Omental fat pad (tissue), 4 donors: ENCODE results near the gene UTF1. TPM values are rescaled to one million over a fixed set of nuclear protein-coding genes. Genes with fewer than 3 reads are reported as not detected.

Source experiments
- ATAC-seq: fragments of 150-250 bp; one replicate; pipeline ENCODE4 v1.9.1; 2016; ENCODE audit warnings: mild to moderate bottlenecking, moderate library complexity; ENCODE audit not compliant: low FRiP score
- DNase-seq: peaks from one replicate; pipeline ENCODE4 v3.0.0-alpha.2; 2019; ENCODE audit warnings: low spot score
- total RNA-seq, 4 donors: library from RNA; depleted of rRNA; stranded (reverse); fragments of >200 nt; gene quantifications; one replicate each; pipeline ENCODE4 v1.1.0, GENCODE V29; 2016
- TF ChIP-seq, protein P1 (sequence below), 3 donors: fragments of 450-650 bp; IDR thresholded peaks; one replicate each; pipeline ENCODE4 v1.5.1; 2016 to 2017; ENCODE audit warnings: antibody characterized with exemption in 3 of 3, mild to moderate bottlenecking in 3 of 3, moderate library complexity in 2 of 3

Gene UTF1
- total RNA-seq, 4 donors from 2014 or later: not detected

DNA sequence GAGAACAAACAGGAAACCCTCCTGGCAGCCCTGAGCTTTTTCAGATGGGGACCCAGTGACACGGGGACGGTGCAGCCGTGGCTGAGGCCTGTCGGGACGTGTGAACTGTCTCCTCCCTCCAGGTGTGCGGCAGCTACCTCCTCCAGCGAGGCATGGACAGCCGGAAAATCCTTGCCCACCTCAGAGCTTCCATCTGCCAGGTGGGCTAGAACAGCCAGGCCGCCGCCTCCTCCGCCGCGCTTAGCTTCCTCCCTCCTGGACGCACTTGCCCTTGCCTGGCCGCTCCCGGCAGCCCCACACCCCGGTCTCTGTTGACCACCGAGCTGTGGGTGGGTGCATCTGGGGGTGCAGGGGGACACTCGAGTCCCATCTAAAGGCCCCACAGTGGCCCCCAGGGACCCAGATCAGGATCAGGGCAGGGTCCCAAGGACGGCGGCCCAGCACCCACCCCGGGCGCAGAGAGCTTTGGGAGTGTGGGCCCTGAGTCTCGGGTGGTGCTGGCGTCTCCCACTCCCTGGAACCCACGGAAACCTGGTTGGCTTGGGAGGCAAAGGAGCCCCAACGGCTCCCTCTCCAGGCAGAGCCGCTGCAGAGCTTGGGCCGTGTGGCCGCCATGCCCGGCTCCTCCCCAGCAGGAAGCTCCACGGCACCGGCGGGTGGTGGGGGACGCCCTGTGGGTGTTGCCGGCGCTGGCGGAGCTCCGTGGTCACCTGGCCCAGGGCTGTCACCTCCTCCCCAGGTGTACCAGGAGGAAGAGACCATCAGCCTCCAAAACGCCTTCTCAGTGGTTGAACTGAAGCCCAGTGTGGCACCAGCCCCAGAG lies 32.9 kb upstream of the UTF1 start:
- DNase-seq: no peak
- ATAC-seq: no peak
- TF ChIP-seq, protein P1, sequence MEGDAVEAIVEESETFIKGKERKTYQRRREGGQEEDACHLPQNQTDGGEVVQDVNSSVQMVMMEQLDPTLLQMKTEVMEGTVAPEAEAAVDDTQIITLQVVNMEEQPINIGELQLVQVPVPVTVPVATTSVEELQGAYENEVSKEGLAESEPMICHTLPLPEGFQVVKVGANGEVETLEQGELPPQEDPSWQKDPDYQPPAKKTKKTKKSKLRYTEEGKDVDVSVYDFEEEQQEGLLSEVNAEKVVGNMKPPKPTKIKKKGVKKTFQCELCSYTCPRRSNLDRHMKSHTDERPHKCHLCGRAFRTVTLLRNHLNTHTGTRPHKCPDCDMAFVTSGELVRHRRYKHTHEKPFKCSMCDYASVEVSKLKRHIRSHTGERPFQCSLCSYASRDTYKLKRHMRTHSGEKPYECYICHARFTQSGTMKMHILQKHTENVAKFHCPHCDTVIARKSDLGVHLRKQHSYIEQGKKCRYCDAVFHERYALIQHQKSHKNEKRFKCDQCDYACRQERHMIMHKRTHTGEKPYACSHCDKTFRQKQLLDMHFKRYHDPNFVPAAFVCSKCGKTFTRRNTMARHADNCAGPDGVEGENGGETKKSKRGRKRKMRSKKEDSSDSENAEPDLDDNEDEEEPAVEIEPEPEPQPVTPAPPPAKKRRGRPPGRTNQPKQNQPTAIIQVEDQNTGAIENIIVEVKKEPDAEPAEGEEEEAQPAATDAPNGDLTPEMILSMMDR (IDR thresholded peaks at IDR 0.05): no peak

- TF ChIP-seq, protein P1 (IDR thresholded peaks at IDR 0.05): no peak
Measured at GRCh38 chr10:133197786-133198185, 32.2 kb upstream of the UTF1 start.

DNA sequence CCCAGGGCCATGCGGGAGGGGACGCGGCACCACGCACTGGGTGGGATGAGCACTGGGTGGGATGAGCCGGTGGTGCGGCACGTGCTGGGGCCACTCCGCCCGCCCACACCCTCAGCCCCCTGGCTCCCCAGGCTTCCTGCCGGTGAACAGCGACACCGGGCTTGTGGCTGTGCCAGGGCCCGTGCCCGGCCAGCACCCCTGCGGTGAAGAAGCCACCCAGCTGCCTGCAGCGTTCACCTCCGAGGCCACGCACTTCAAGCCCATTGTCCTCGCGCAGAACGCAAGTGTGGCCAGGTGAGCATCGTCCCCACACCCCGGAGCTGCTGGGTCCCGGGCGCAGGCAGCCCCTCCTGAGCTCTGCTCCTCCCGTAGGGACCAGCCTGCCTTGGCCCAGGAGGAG lies 31.8 kb upstream of the UTF1 start:
- no peak for DNase-seq
- ATAC-seq: no peak
- TF ChIP-seq, protein P1 (IDR thresholded peaks at IDR 0.05): no peak

More at GRCh38 chr10:133197786-133198185, 32.2 kb upstream of the UTF1 start:
- DNase-seq (no peak), ATAC-seq (no peak)

- DNase-seq: no peak
- TF ChIP-seq, protein P1 (IDR thresholded peaks at IDR 0.05): no peak
- no peak for ATAC-seq
Measured at GRCh38 chr10:133198621-133199487, 31.2 kb upstream of the UTF1 start.

GRCh38 chr10:133199488-133199885 lies 30.5 kb upstream of the UTF1 start:
- DNase-seq: no peak
- no peak for ATAC-seq
- TF ChIP-seq, protein P1 (IDR thresholded peaks at IDR 0.05): no peak

GRCh38 chr10:133199992-133200611 lies 29.9 kb upstream of the UTF1 start:
- ATAC-seq (peak; percentile 51), DNase-seq (no peak)
- TF ChIP-seq, protein P1 (IDR thresholded peaks at IDR 0.05): no peak
